Keratinocyte (primary cell): ENCODE results near the gene ACACB. TPM values are rescaled to one million over a fixed set of nuclear protein-coding genes. Genes with fewer than 3 reads are reported as not detected.

Experiments
- DNase-seq: peaks from one replicate; pipeline ENCODE4 v3.0.0-alpha.2; 2011; ENCODE audit warnings: low read depth, missing footprints, low spot score
- FAIRE-seq: peaks from 2 replicates; lab custom pipeline; 2011; peaks lifted over from hg19 to GRCh38; lab: Jason Lieb, UNC
- H2AFZ ChIP-seq: 2 replicates; pipeline ENCODE4 v1.6.0; 2012; ENCODE audit warnings: low read length, control low read depth, inconsistent platforms; ENCODE audit not compliant: control insufficient read depth
- H3K27ac ChIP-seq: 2 replicates; pipeline ENCODE4 v1.5.1; 2011; ENCODE audit warnings: low read length; ENCODE audit not compliant: control insufficient read depth, insufficient read depth
- H3K27me3 ChIP-seq: 3 replicates; pipeline ENCODE4 v1.6.0; 2011; ENCODE audit warnings: low read length; ENCODE audit not compliant: control insufficient read depth, insufficient read depth; ENCODE audit errors: extremely low read depth
- H3K36me3 ChIP-seq, 2 experiments: 2 replicates in 1 of 2; 3 replicates in 1 of 2; pipeline ENCODE4 v1.5.1; 2011; ENCODE audit warnings: low read length in 2 of 2, mild to moderate bottlenecking in 1 of 2; ENCODE audit not compliant: control insufficient read depth in 2 of 2, insufficient read depth in 2 of 2; ENCODE audit errors: extremely low read depth in 1 of 2
- H3K4me1 ChIP-seq: 3 replicates; pipeline ENCODE4 v1.5.1; 2011; ENCODE audit warnings: low read length; ENCODE audit not compliant: control insufficient read depth, insufficient read depth; ENCODE audit errors: extremely low read depth
- H3K4me2 ChIP-seq: 3 replicates; pipeline ENCODE4 v1.6.0; 2011; ENCODE audit warnings: low read depth, low read length; ENCODE audit not compliant: control insufficient read depth, insufficient read depth; ENCODE audit errors: extremely low read depth
- H3K4me3 ChIP-seq, 3 experiments: fragments of 200-600 bp in 1 of 3; sonication (generic) in 1 of 3; 2 replicates in 2 of 3; 3 replicates in 1 of 3; pipeline ENCODE4 v1.5.1; 2011 to 2016; ENCODE audit warnings: low read length in 3 of 3, mild to moderate bottlenecking in 3 of 3, control low read depth in 2 of 3, inconsistent platforms in 1 of 3, low read depth in 1 of 3, mixed read lengths in 1 of 3, mixed run types in 1 of 3, moderate library complexity in 1 of 3; ENCODE audit not compliant: control insufficient read depth in 2 of 3, insufficient read depth in 2 of 3; ENCODE audit errors: extremely low read depth in 1 of 3
- H3K79me2 ChIP-seq: 2 replicates; pipeline ENCODE4 v1.6.0; 2012; ENCODE audit warnings: low read length; ENCODE audit not compliant: control insufficient read depth, insufficient read depth
- H3K9ac ChIP-seq: 3 replicates; pipeline ENCODE4 v1.6.0; 2011; ENCODE audit warnings: low read length; ENCODE audit not compliant: control insufficient read depth, insufficient read depth; ENCODE audit errors: extremely low read depth
- H3K9me1 ChIP-seq: 3 replicates; pipeline ENCODE4 v1.6.0; 2011; ENCODE audit warnings: low read length; ENCODE audit not compliant: control insufficient read depth, insufficient read depth; ENCODE audit errors: extremely low read depth
- H3K9me3 ChIP-seq: 2 replicates; pipeline ENCODE4 v1.5.1; 2012; ENCODE audit warnings: low read depth, low read length; ENCODE audit not compliant: control insufficient read depth
- H4K20me1 ChIP-seq: 3 replicates; pipeline ENCODE4 v1.6.0; 2011; ENCODE audit warnings: low read length; ENCODE audit not compliant: control insufficient read depth, insufficient read depth; ENCODE audit errors: extremely low read depth
- CTCF ChIP-seq, 3 experiments: IDR thresholded peaks in 1 of 3; conservative IDR thresholded peaks in 1 of 3; optimal IDR thresholded peaks in 1 of 3; 2 replicates in 2 of 3; 3 replicates in 1 of 3; pipeline versions ENCODE3 to v1.5.1; 2011; ENCODE audit warnings: low read length in 3 of 3, mild to moderate bottlenecking in 3 of 3, moderate library complexity in 2 of 3, control low read depth in 1 of 3, inconsistent platforms in 1 of 3; ENCODE audit not compliant: insufficient read depth in 2 of 3; ENCODE audit errors: extremely low read depth in 1 of 3
- EZH2 ChIP-seq: IDR thresholded peaks from one replicate; pipeline ENCODE4 v1.6.1; 2012; ENCODE audit warnings: inconsistent platforms, mild to moderate bottlenecking, low read length, moderate library complexity
- dilution Hi-C: fragments of 300-500 bp; cut with MboI; formaldehyde crosslinking; loops from one replicate; pipeline ENCODE4 v1.7.0; 2020; ENCODE audit warnings: low sequenced_read_pairs; ENCODE audit not compliant: extremely low pct_ligation_motif_present
- polyA plus RNA-seq, 5 experiments: library from polyadenylated mRNA; depleted of rRNA in 3 of 5; stranded (reverse) in 3 of 5; stranded (forward) in 1 of 5; unstranded in 1 of 5; fragments of >200 nt; gene quantifications; 1 replicate in 1 of 5; 2 replicates in 3 of 5; 3 replicates in 1 of 5; pipeline versions ENCODE4 v1.2.1 to v1.2.3, GENCODE V29; 2011 to 2012; ENCODE audit warnings: missing spikeins in 2 of 5, low read depth in 1 of 5, low replicate concordance in 1 of 5

The ACACB gene
- polyA plus RNA-seq, 1 donor (not counting 4 experiments of a cell fraction or from before 2014, with no cell fraction given), result 1.3 TPM

- FAIRE-seq, result no peak
- Histone ChIP-seq H3K9ac (peak overlapping the region; percentile 41), H3K9me1 (no peaks in the 10 kb centered on the region), H3K4me1 (peaks cover 8% of the 10 kb centered on the region), H3K4me2 (peak overlapping the region; percentile 94), H2AFZ (peak overlapping the region; percentile 89), H3K9me3 (no peaks in the 10 kb centered on the region), H4K20me1 (no peaks in the 10 kb centered on the region), H3K4me3 (peak overlapping the region; percentile 16 to 51 (median 44)), H3K27ac (no peak overlapping the region), H3K27me3 (peaks cover 5% of the 10 kb centered on the region), H3K36me3 (no peaks in the 10 kb centered on the region), H3K79me2 (no peaks in the 10 kb centered on the region)
- no peak for TF ChIP-seq CTCF (optimal IDR thresholded peaks at IDR 0.05 in 1 of 3, IDR thresholded peaks at IDR 0.05 in 1 of 3, conservative IDR thresholded peaks at IDR 0.05 in 1 of 3; ENCODE audit: extremely low read depth in 1 of 3, insufficient read depth in 2 of 3, low read length in 3 of 3)
- no peak for TF ChIP-seq EZH2
- DNase-seq, result no peak
- dilution Hi-C loops, result no loop called here
Measured at GRCh38 chr12:109153821-109154441, 37.5 kb downstream of the ACACB start.

- H3K4me2 ChIP-seq, result peak overlapping the region; percentile 94
- FAIRE-seq (no peak), DNase-seq (peak; percentile 33)
- no peaks in the 10 kb centered on the region for H3K9me3 ChIP-seq
- H3K9ac ChIP-seq, result peak overlapping the region; percentile 48
- no peaks in the 10 kb centered on the region for H3K36me3 ChIP-seq
- dilution Hi-C loops, result no loop called here
- H4K20me1 ChIP-seq, result no peaks in the 10 kb centered on the region
- no peaks in the 10 kb centered on the region for H3K79me2 ChIP-seq
- peak overlapping the region; percentile 89 for H2AFZ ChIP-seq
- TF ChIP-seq EZH2 (no peak), CTCF (optimal IDR thresholded peaks at IDR 0.05 in 1 of 3, IDR thresholded peaks at IDR 0.05 in 1 of 3, conservative IDR thresholded peaks at IDR 0.05 in 1 of 3; ENCODE audit: extremely low read depth in 1 of 3, insufficient read depth in 2 of 3, low read length in 3 of 3) (no peak)
- no peak overlapping the region for H3K27ac ChIP-seq
- peaks cover 8% of the 10 kb centered on the region for H3K4me1 ChIP-seq
- no peaks in the 10 kb centered on the region for H3K9me1 ChIP-seq
- H3K4me3 ChIP-seq, result peak overlapping the region; percentile 36 to 64 (median 51)
- peaks cover 5% of the 10 kb centered on the region for H3K27me3 ChIP-seq
Measured at GRCh38 chr12:109154451-109155438, 38.4 kb downstream of the ACACB start.
